NCI-H2171 treated with DMSO at 0.1 percent for 48 hours (cell line): ENCODE results near the gene TSEN54.
A peak's percentile ranks its signal among the peaks of the same experiment; 100 is the strongest.

Experiments
- DNase-seq: peaks from one replicate; lab custom pipeline; 2025; lab: John Stamatoyannopoulos, UW

TSEN54 gene

DNA sequence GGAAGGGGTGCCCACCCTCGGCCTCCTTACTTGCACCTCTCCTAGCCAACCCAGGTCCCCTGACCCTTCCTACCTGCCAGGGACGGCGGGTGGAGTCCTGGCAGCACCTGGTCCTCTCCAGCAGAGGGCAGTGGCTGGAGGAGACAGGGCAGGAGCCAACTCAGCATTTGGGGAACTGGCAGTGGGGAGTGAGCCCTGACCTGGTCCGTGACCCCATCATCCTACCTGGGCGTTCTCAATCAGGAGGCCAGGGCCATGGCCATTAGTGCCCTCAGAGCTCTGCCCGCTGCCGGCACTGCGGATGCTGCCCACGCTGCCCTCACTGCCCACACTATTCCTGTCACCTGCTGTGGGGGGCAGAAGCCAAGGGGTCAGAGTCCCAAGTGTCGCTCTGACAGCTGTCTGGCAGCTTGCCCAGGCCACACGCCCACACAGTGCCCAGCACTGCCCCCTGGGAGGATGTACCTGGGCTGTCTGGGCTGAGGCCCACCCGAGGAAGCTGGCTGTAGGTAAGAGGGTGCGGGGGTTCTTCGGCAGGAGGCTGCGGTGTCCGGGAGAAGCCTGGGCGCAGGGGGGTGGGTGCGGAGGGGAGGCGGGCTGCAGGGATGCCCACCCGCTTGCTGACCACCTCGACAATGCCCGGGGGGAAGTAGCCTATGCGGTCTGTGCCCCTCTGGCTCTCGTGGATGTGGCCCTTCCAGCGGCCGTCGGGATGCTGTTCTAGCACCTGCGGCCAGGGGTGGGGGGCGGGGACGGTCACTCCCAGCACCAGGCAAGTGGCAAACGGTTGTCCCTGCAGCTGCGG is 11.8 kb upstream of the TSEN54 start:
- no peak for DNase-seq

DNA sequence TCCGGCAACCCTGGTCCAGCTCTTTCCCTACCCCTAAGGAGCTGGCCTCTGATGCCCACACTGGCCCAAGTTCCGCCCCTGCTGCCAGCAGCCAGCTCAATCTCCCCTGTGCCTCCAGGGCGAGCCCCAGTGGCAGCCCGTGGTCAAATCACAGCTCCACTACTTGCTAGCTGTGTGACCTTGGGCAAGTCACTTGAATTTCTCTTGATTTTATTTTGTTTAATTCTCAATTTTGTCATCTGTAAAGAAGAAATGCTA is 11.2 kb upstream of the TSEN54 start:
- DNase-seq, result no peak

DNA sequence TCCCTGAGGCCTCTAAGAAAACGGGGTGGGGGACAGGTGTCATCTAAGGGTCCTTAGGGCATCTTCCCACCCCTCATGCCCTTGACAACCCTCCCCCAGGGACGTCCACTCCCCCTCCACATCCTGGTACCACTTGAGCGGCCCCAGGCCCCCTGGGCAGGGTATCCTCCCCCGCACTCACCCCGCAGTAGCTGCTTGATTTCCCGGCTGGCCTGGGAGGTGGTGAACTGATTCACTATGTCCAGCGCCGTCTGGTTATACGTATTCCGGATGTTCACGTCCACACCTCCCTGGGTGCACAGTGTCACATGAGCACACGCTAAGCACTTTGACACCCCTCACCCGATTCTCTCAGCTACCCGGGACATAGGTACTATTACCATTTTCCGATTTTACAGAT is 10.7 kb upstream of the TSEN54 start:
- no peak for DNase-seq

DNA sequence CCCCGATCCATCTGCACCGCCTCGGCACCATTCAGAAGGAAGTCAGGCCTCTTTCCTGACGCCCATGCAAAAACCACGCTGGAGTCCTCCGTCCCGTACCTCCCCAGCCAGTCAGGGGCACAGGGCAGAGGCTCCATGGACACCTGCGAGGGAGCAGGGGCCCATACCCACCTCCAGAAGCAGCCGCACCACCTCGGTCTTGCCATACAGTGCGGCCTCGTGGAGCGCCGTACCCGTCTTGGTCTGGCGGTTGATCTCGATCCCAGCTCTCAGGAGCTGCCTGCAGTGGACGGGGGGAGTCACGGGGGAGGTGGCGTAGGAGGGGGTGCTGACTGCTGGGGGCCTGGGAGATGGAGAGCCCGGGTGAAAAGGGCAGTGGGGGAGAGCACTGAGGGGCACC is 10.2 kb upstream of the TSEN54 start:
- DNase-seq, result no peak

DNA sequence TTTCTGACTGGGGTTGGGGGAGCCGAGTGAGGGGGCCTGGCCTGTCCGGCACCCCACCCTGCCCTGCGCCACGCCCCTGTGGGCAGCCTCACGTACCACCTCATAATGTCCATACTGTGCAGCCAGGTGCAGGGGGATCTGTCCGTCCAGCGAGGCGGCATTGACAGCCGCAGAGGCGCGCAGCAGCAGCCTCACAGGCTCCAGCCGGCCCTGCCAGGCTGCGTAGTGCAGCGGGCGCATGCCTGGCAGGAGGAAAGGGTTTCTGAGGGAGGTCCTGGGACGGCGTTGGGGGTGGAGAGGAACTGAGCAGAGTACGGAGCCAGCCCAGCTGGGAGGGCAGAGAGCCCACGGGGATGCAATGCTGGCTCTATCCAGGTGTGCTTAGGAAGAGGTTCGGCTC is 9.4 kb upstream of the TSEN54 start:
- no peak for DNase-seq

DNA sequence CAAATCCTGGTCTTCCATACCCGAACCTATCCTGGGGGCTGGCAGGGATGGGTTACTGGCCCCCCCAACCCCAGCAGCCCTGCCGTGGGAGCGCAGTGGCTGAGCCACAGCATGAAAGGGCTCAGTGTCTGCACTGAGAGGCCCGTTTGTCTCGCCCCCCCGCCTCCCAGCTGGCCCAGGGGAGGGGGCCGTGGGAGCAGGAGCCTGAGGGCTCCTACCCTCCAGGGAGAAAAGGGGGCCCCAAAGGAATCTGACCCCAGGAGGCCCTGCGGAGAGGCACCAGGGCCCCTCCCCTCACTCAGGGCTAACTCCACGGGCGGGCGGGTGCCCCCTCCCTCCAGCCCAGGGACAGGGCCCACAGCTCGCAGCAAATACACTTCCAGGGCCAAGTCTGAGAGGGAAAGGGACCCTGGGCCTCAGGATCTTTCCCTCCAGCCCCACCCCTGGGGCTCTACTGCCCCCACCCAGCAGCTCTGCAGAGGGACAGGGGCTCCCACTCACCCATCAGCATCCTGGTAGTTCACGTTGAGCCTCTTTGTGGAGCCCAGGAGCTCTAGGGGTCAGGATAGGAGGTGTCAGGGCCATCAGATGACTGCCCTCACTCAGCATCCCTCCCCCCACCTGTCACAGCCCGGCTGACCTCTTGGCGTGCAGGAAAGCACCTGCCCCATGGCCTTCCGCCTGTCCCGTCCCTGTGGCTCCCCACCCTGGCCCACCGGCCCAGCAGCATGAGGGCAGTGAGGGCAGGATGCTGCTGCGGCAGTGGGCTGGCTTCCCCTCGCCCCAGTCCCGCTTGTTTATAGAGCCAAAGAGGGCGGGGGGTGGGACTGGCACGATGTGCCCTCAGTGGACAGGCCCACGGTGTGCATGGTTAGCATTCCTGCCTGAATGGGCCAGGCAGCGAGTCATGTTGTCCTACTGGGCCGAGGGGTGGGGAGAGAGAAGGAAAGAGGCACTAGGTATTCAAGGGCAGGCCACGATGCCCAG is 8.3 kb upstream of the TSEN54 start:
- no peak for DNase-seq

DNA sequence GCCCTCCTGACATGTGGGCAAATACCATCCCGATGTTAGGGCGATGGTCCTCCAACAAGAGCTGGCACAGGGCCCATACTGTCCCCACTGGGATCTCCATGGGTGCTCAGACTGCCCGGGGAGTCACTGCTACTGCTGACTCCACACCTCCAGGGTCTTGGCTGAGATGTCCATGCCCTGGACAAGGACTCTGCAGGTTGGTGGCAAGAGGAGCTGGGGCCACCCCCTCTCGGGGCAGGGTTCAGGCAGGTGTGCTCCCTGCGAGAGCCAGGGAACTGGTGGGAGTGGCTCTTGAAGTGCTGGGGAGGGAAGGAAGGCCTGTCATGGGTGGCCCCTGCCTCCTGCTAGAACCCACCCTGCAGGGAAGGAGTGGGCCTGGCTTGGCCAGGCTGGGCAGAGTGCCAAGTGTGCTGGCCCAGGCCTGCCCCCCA is 7.4 kb upstream of the TSEN54 start:
- DNase-seq, result no peak

DNA sequence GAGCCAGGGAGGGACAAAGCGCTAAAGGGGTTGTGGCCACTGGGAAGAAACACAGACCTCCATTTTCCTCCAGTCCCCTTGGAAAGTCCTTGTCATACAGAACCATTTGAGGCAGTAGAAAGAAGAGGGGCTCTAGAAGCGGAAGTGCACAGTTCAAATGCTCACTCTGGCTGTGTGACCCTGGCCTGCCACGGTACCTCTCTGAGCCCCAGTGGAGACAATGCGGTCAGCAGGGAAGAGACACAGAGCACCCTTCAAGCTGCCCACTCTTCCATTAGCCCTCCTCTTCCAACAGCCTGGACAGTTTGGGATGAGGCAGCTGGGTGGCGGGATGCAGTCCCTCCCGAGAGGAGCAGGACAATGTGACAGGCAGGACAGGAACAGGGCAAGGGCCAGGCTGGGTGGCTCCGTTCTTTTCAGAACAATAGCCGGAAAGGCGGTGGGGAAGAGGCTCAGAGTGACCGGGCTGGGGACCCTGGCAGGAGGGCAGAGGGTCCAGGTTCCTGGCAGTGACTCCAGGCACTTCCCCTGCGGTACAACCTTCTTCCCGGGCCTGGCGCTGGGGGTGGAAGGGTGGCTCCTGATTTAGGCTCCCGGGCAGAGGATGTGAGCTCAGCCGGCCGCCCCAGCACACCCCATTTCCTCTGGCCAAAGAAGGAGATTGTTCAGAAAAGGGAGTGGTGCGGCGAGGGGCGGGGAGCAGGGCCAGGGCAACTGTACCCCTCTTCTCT is 6.6 kb upstream of the TSEN54 start:
- DNase-seq, result no peak

DNA sequence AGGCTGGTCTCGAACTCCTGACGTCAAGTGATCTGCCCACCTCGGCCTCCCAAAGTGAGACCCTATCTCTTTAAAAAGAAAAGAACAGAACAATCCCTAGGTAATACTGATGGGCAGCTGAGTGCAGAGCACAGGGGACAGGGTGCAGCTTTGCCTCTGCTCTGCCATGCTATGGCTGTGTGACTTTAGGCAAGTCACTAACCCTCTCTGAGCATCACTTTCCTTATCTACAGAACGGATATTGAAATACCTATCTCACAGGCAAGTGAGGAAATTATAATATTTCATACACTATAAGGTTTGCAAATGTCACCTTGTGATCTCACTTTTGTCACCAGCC is 5.1 kb upstream of the TSEN54 start:
- no peak for DNase-seq

DNA sequence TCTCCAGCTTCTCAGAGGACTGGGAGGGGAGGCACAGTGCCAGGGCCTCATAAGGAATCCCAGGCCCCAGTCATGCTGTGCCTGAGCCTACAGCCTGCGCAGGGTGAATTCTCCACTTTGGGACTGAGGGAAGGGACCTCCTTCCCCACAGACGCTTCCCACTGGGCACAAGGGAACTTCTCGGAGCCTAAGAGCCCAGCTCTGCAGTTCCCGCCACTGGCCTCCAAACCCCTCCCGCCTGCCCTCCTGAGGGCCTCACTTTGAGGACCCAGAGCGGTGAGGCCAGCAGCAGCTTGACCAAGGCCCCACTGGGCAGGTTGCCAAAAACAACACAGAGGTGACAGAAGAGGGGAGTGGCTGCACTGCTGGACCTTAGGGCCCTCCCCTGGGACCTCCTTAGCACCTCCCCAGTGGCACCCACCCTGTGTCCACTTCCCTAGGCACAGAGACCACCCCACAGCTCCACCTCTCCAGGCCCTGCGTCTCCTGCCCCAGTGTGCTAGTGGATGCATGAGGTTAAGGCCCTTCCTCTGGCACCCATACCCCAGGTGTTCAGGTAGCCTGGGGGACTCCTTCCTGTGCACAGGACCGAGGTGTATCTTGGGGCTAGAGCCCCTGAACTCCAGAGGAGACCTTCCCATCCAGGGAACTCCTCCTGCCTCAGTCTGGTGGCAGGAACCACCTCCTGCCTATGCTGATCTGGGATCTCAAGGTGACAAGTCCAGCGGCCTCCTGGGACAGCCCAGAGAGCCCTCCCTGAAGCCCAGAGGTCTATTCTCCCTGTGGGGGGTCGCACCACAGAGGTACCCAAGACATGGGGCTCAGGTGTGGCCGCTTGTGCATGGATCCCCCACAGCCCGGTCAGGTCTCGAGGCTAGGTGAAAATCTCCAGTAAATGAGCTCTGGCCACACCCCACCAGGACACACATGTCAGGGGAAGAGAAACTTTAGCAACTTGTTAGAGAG is 4.4 kb upstream of the TSEN54 start:
- no peak for DNase-seq

DNA sequence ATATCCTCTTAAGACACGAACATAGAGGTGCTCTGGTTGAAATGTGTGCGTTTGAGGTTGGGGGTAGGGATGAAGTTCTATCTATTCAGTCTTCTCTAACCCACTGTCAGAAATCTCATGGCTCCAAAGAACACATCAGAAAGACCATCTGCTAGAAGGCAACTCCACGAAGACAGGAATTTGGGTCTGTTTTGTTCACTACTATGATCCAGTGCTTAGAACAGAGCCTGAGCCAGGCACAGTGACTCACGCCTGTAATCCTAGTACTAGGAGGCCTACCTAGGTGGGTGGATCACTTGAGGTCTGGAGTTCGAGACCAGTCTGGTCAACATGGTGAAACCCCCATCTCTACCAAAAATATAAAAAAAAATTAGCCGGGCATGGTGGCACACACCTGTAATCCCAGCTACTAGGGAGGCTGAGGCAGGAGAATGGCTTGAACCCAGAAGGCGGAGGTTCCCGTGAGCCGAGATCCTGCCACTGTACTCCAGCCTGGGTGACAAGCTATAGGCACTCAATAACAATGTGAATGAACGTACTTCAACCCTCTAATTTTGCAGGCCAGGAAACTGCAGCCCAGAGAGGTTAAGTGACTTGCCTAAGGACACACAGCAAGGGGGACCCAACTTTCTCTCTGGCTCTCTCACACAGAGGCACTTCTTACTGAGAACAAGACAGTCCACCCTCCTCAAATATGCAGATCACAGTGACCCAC is 3.2 kb upstream of the TSEN54 start:
- no peak for DNase-seq

DNA sequence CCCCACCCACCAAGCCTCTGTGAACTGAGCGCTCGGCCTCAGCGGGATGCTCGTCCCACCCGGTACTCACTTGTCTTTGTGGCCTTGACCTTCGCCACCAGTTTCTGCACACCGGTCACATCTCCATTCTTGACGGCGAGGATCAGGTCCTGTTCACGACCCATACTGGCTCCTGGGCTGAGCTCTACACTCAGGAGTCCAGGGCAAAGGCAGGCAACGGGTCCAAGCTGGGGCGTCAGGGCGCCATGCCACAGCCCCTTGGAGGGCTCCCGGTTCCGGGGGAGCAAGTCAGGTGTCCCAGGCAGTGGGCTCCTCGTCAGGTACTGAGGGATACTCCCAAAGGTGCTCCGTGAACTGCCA is 2.7 kb upstream of the TSEN54 start:
- no peak for DNase-seq

DNA sequence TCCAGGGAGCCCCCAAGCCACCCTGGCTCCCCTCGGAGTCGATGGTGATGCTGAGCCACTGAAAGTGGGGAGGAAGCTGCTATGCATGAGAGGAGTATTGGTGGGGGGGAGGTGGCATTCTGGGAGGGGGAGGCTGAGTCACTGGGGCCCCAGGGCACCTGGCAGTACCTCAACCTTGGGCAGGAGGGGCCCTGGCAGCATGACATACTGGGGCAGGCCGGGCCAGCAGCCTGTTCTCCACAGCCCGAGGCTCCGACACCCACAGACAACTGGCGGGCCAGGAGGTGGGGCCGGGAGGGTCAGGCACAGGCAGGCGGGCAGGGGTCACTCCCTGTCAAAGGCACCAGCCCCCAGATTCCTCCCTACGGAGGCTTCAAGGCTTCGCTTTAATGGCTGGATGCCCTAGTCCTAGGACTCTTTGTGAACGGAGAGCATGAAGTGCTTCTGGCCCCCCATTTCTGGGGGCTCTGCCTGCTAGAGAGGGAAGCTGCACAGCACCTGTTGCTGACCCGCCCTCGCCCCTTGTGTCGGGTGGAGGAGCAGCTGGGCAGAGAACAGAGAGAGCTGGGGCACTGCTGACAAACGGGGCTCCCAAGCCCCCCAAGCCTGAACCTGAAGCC is 1.9 kb upstream of the TSEN54 start:
- DNase-seq, result no peak

DNA sequence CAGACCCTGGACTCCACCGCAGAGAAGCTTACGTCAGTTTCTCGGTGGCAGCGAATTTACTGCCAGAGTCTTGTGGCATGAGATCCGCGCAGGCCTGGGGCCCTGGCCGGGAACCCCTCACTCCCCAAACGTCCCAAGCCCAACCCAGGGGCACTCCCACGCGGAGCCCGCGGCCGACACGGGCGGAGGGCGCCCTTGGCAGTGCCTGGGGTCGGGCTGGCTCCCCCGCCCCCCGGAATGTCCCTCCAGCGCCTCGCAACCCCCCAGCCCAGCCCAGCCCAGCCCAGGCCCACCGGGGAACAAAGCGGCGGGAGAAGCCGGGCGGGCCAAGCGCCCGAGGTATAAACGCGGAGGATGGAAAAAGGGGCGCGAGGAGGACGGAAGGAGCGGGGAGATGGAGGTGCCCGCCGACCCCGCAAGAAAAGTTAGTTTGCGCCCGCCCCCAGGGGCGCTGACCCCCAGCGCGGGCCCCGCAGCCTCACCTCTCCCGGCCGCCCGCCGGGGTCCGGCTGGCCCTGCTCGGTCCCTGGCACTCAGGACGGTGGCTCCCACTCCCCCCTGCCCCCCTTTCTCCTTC is 1.3 kb upstream of the TSEN54 start:
- DNase-seq, result no peak

DNA sequence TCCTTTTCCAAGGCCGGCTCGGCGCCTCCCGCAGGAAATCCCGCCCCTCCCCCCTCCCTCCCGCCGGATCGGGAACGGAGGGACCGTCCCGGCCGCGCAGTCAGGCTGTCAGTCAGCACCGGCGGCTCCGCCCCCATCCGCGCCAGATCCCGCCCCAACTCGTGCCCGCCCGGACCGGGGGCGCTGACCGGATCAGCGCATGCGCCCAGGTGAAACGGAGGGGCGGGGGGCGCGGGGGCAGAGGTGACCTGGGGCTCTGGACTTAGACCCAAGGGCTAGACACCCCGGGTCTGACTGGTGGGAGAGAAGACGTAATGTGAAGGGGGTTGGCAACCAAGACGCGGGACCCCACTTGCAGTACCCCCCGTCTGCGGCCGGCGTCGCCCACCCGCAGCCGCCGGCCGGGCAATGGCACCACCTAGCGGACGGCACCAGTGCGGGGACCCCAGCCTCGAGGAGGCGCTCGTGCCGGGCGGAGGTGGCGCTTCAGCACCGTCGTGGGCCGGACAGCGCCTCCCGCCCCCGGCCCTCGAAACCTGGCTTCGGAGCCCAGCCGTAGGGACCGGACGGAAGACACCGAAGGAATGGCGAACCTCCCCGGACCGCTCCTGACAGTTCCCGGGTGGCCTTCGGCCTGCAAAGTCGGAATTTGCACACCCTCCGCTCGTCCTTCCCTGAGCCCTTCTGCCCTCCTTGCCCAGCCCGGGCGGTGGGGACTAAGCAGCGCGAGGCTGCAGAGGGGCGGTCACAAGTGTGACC is 653 bp upstream of the TSEN54 start, which contains the start of gene CASKIN2:
TSS of gene CASKIN2 (minus strand) at position 42 of the 759 bp plus-strand sequence. CDS start 1,733 bp downstream, outside the sequence.
- peak; percentile 88 for DNase-seq

DNA sequence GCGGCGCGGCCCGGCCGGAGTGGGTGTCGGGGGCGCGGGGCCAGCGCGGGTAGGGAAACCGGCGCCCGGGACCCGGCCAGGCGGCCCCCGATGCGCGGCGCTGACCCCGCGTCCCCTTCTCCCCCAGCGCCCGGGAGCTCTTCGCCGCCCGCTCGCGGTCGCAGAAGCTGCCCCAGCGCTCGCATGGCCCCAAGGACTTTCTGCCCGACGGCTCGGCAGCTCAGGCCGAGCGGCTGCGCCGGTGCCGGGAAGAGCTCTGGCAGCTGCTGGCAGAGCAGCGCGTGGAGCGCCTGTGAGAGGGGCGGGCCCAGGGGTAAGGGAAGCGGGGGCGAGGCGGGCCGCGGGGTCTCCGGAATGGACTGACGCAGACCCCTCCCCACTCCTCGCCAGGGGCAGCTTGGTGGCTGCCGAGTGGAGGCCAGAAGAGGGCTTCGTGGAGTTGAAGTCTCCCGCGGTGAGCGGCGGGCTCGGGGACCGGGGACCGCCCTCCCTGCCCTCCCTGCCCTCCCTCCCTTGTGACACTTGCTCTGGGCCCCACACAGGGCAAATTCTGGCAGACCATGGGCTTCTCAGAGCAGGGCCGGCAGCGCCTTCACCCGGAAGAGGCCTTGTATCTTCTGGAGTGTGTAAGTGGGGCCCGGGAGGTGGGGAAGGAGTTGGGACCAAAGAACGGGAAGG is 430 bp downstream of the TSEN54 start:
- DNase-seq, result no peak

DNA sequence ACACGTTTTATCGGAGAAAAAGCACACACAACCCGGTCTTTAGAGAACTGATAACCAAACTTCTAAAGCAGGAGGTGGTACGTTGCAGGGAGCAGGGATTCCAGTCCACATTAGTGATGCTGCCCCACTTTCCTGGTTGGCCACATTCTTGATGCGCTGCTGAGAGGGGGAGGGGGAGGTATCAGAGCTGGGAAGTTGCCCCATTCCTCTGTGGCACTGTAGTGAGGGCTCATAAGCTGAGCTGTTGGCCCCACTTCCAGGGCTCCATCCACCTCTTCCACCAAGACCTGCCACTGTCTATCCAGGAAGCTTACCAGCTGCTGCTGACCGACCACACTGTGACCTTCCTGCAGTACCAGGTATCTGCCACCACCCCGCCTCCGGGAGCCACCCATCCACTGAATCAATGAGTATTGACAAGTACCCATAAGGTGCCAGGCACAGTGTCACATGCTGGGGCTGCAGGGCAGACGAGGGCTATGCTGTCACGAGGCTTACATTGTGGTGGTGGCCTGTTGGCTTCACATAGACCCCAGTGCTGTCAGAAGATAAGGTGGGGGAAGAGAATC is 1.1 kb downstream of the TSEN54 start:
- no peak for DNase-seq

DNA sequence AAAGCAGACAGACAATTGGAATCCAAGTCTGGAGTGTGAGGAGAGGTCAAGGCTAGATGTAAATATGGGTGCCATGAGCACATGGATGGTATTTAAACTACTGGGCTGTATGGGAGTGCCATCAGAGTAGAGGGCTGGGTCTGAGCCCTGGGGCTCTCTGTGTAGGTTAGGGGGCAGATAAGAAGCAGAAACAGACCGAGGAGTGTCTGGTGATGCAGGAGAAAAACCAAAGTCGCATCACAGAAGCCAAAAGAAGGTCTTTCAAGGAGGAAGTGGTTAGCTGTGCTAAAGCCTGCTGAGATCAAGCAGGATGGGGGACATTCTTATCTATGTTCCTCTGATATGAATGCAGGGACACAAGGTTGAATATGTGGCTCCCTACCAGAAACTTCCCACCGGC is 1.9 kb downstream of the TSEN54 start:
- DNase-seq, result no peak
